DOHH2 (cell line): Measurements from ENCODE around the gene AP3B1.

Experiments
- H3F3A ChIP-seq: fragments of 200-600 bp; sonication (generic), shearing (Covaris generic); 2 replicates; pipeline ENCODE4 v1.6.0; 2016; ENCODE audit warnings: antibody characterized with exemption, mild to moderate bottlenecking; ENCODE audit not compliant: control insufficient read depth, insufficient read depth
- H3K27ac ChIP-seq: fragments of 200-600 bp; sonication (generic); 2 replicates; pipeline ENCODE4 v1.5.1; 2014; ENCODE audit warnings: low read depth, mild to moderate bottlenecking, low read length, moderate library complexity
- H3K27me3 ChIP-seq: fragments of 200-600 bp; sonication (generic); 2 replicates; pipeline ENCODE4 v1.6.1; 2014; ENCODE audit warnings: mild to moderate bottlenecking, low read length, mixed read lengths; ENCODE audit not compliant: control insufficient read depth
- H3K36me3 ChIP-seq: fragments of 200-600 bp; sonication (generic); 2 replicates; pipeline ENCODE4 v1.6.1; 2014; ENCODE audit warnings: mild to moderate bottlenecking, low read length, moderate library complexity, mixed read lengths; ENCODE audit not compliant: control insufficient read depth
- H3K4me1 ChIP-seq: fragments of 200-600 bp; sonication (generic); 2 replicates; pipeline ENCODE4 v1.6.1; 2014; ENCODE audit warnings: mild to moderate bottlenecking, low read length, mixed read lengths; ENCODE audit not compliant: control insufficient read depth
- H3K4me2 ChIP-seq: fragments of 200-600 bp; sonication (generic); 2 replicates; pipeline ENCODE4 v1.6.0; 2014; ENCODE audit warnings: mild to moderate bottlenecking, low read length, moderate library complexity
- H3K4me3 ChIP-seq: fragments of 200-600 bp; sonication (generic); 2 replicates; pipeline ENCODE4 v1.5.1; 2014; ENCODE audit warnings: mild to moderate bottlenecking, low read length, mixed read lengths
- H3K79me2 ChIP-seq: fragments of 200-600 bp; sonication (generic); 2 replicates; pipeline ENCODE4 v1.6.1; 2014; ENCODE audit warnings: mild to moderate bottlenecking, low read length, mixed read lengths; ENCODE audit not compliant: control insufficient read depth
- H3K9me2 ChIP-seq: fragments of 200-600 bp; sonication (generic); replicated peaks from 2 replicates; pipeline ENCODE4 v1.6.1; 2014; ENCODE audit warnings: mild to moderate bottlenecking, low read length, mixed read lengths; ENCODE audit not compliant: control insufficient read depth
- H3K9me3 ChIP-seq: fragments of 200-600 bp; sonication (generic); 2 replicates; pipeline ENCODE4 v1.6.1; 2014; ENCODE audit warnings: antibody characterized with exemption, low read length, mixed read lengths; ENCODE audit not compliant: control insufficient read depth, insufficient read depth
- H4K20me1 ChIP-seq: fragments of 200-600 bp; sonication (generic); 2 replicates; pipeline ENCODE4 v1.6.0; 2014; ENCODE audit warnings: low read depth, mild to moderate bottlenecking, antibody characterized with exemption, low read length, moderate library complexity; ENCODE audit not compliant: control insufficient read depth, insufficient read depth
- CTCF ChIP-seq: fragments of 200-600 bp; sonication (generic); IDR thresholded peaks from one replicate; pipeline ENCODE4 v1.5.1; 2014; ENCODE audit warnings: antibody characterized with exemption, mild to moderate bottlenecking, low read depth, low read length; ENCODE audit not compliant: poor library complexity, severe bottlenecking
- EZH2phosphoT487 ChIP-seq: fragments of 200-600 bp; sonication (generic); IDR thresholded peaks from 2 replicates; pipeline ENCODE4 v1.6.1; 2017; ENCODE audit warnings: borderline replicate concordance, mild to moderate bottlenecking, antibody characterized with exemption, low read length, moderate library complexity, mixed read lengths

Gene AP3B1

GRCh38 chr5:78095125-78095524, 199.4 kb downstream of the AP3B1 start:
- no peaks in the 10 kb centered on the region for H4K20me1 ChIP-seq
- peaks cover 3% of the 10 kb centered on the region; the same call in 1 of the 2 replicates for H3K9me3 ChIP-seq
- H3K9me2 ChIP-seq = no peaks in the 10 kb centered on the region
- H3K4me1 ChIP-seq = no peaks in the 10 kb centered on the region
- peaks cover 31% of the 10 kb centered on the region for H3K36me3 ChIP-seq
- H3K27ac ChIP-seq = no peak overlapping the region
- no peaks in the 10 kb centered on the region for H3K27me3 ChIP-seq
- H3K79me2 ChIP-seq = no peaks in the 10 kb centered on the region
- H3K4me2 ChIP-seq = no peak overlapping the region
- TF ChIP-seq CTCF = no peak
- no peak for TF ChIP-seq EZH2phosphoT487
- H3F3A ChIP-seq = no peaks in the 10 kb centered on the region
- H3K4me3 ChIP-seq = no peak overlapping the region

DNA sequence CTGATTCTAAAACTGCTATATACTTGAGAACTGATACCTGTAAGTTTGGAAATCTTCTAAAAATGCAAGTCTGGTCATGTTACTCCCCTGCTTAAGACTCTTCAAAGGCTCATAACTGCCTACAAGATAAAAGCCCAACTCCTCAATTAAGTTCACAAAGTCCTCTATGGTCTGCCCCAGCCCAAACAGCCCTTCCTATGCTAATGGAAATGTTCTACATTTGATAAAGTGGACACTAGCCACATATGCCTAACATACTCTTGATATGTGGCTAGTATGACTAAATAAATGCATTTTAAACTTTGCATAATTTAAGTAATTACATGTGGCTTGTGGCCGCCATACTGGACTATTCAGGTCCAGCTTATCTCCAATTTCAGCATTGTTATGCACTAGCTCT, 204.5 kb downstream of the AP3B1 start:
- no peaks in the 10 kb centered on the region for H3K9me2 ChIP-seq
- no peak overlapping the region for H3K4me3 ChIP-seq
- H3K79me2 ChIP-seq = no peaks in the 10 kb centered on the region
- H3K9me3 ChIP-seq = no peaks in the 10 kb centered on the region
- H4K20me1 ChIP-seq = no peaks in the 10 kb centered on the region
- no peaks in the 10 kb centered on the region for H3K4me1 ChIP-seq
- no peak overlapping the region for H3K27ac ChIP-seq
- H3F3A ChIP-seq = no peaks in the 10 kb centered on the region
- TF ChIP-seq CTCF (no peak), EZH2phosphoT487 (no peak)
- peaks cover 49% of the 10 kb centered on the region for H3K36me3 ChIP-seq
- H3K27me3 ChIP-seq = no peaks in the 10 kb centered on the region
- no peak overlapping the region for H3K4me2 ChIP-seq

GRCh38 chr5:78078858-78079257, 215.6 kb downstream of the AP3B1 start:
- Histone ChIP-seq H3K27ac (no peak overlapping the region), H3K9me3 (no peaks in the 10 kb centered on the region), H3K9me2 (no peaks in the 10 kb centered on the region), H4K20me1 (no peaks in the 10 kb centered on the region), H3K4me1 (no peaks in the 10 kb centered on the region), H3F3A (no peaks in the 10 kb centered on the region), H3K79me2 (no peaks in the 10 kb centered on the region), H3K4me2 (no peak overlapping the region), H3K27me3 (no peaks in the 10 kb centered on the region), H3K36me3 (peaks cover 3% of the 10 kb centered on the region; the same call in 1 of the 2 replicates), H3K4me3 (no peak overlapping the region)
- TF ChIP-seq EZH2phosphoT487 = no peak
- TF ChIP-seq CTCF = no peak
